HepG2 (cell line): ENCODE data around the gene FGFBP1. TPM values are rescaled to one million over a fixed set of nuclear protein-coding genes. Genes with fewer than 3 reads are reported as not detected.
A peak's percentile ranks its signal among the peaks of the same experiment; 100 is the strongest.

Experiments used
- ATAC-seq: fragments of 200-7000 bp; cut with Tn5 transposase; 3 replicates; pipeline ENCODE4 v1.9.1; 2020; ENCODE audit warnings: mild to moderate bottlenecking, moderate library complexity
- BruUV-seq: library from RNA; stranded (reverse); fragments of 400-500 nt; replicated peaks from 2 replicates; lab custom pipeline; 2021; lab: Mats Ljungman, UMichigan
- CTCF ChIA-PET: fragments of 300-600 bp; formaldehyde crosslinking; extraction: SDS; loops from one replicate; lab custom pipeline; 2021; ENCODE audit warnings: low total read pairs, inconsistent platforms, low intra/inter-chr PET ratio; lab: Yijun Ruan, JAX
- POLR2A ChIA-PET: fragments of 350-600 bp; sonication (Branson Sonifier 250); formaldehyde crosslinking; loops from one replicate; lab custom pipeline; 2020; ENCODE audit warnings: antibody characterized with exemption, inconsistent platforms; lab: Yijun Ruan, JAX
- DNase-seq: peaks from one replicate; pipeline ENCODE4 v3.0.0-alpha.2; 2015; ENCODE audit warnings: low spot score
- FAIRE-seq: peaks from 3 replicates; lab custom pipeline; 2011; peaks lifted over from hg19 to GRCh38; lab: Jason Lieb, UNC
- H2AFZ ChIP-seq: one replicate; pipeline ENCODE4 v1.6.1; 2011; ENCODE audit warnings: low read length, inconsistent platforms
- H3K27ac ChIP-seq: fragments of 300-600 bp; 3 replicates; pipeline ENCODE4 v1.8.0; 2011; ENCODE audit warnings: mixed run types, mild to moderate bottlenecking, mixed read lengths, low read length, inconsistent platforms; ENCODE audit not compliant: insufficient read depth; ENCODE audit errors: extremely low read length
- H3K27me3 ChIP-seq, 2 experiments: fragments of 200-600 bp in 1 of 2; 2 replicates in 1 of 2; 3 replicates in 1 of 2; pipeline versions ENCODE4 v1.6.0 to v1.8.0; 2011; ENCODE audit warnings: low read length in 2 of 2, mild to moderate bottlenecking in 2 of 2, moderate library complexity in 2 of 2, inconsistent platforms in 1 of 2; ENCODE audit not compliant: insufficient read depth in 2 of 2, control insufficient read depth in 1 of 2
- H3K36me3 ChIP-seq, 2 experiments: fragments of 200-600 bp in 1 of 2; replicated peaks in 1 of 2; 2 replicates in 1 of 2; 3 replicates in 1 of 2; pipeline versions ENCODE4 v1.5.1 to v1.8.0; 2011; ENCODE audit warnings: low read length in 2 of 2, inconsistent platforms in 1 of 2; ENCODE audit not compliant: insufficient read depth in 2 of 2, control insufficient read depth in 1 of 2
- H3K4me1 ChIP-seq: 2 replicates; pipeline ENCODE4 v1.5.1; 2012; ENCODE audit warnings: low read length, inconsistent platforms; ENCODE audit not compliant: insufficient read depth
- H3K4me2 ChIP-seq: 2 replicates; pipeline ENCODE4 v1.6.0; 2011; ENCODE audit warnings: low read depth, low read length, inconsistent platforms
- H3K4me3 ChIP-seq, 3 experiments: fragments of 200-600 bp in 1 of 3; sonication (generic), shearing (Covaris generic) in 1 of 3; replicated peaks in 1 of 3; 2 replicates each; pipeline ENCODE4 v1.5.1; 2011 to 2016; ENCODE audit warnings: low read length in 3 of 3, inconsistent platforms in 2 of 3, low read depth in 2 of 3, mild to moderate bottlenecking in 2 of 3, control low read depth in 1 of 3, mixed read lengths in 1 of 3; ENCODE audit not compliant: insufficient read depth in 1 of 3
- H3K79me2 ChIP-seq: one replicate; pipeline ENCODE4 v1.6.1; 2011; ENCODE audit warnings: low read length, inconsistent platforms; ENCODE audit not compliant: insufficient read depth
- H3K9ac ChIP-seq: 2 replicates; pipeline ENCODE4 v1.6.0; 2011; ENCODE audit warnings: mild to moderate bottlenecking, low read depth, low read length, inconsistent platforms; ENCODE audit not compliant: insufficient read depth
- H3K9me3 ChIP-seq: 2 replicates; pipeline ENCODE4 v1.5.1; 2012; ENCODE audit warnings: mild to moderate bottlenecking, low read length
- H4K20me1 ChIP-seq: 2 replicates; pipeline ENCODE4 v1.6.0; 2011; ENCODE audit warnings: inconsistent platforms, mild to moderate bottlenecking, low read length, moderate library complexity; ENCODE audit not compliant: insufficient read depth
- AGO2 ChIP-seq: fragments of 200-400 bp; formaldehyde crosslinking; optimal IDR thresholded peaks from 2 replicates; pipeline ENCODE3; 2017; ENCODE audit warnings: mild to moderate bottlenecking, low read depth, low read length, moderate library complexity
- CREB1 ChIP-seq, 2 experiments: fragments of 450-650 bp in 1 of 2; IDR thresholded peaks; 2 replicates each; pipeline ENCODE4 v1.6.1; 2016 to 2017; ENCODE audit warnings: control low read depth in 1 of 2, mild to moderate bottlenecking in 1 of 2, missing compliant biosample characterization in 1 of 2, missing genetic modification characterization in 1 of 2
- JDP2 ChIP-seq: sonication (generic); formaldehyde crosslinking; IDR thresholded peaks from 2 replicates; pipeline ENCODE4 v1.8.1; 2022; ENCODE audit warnings: missing genetic modification reagents, borderline replicate concordance
- LRRFIP1 ChIP-seq: sonication (generic); formaldehyde crosslinking; conservative IDR thresholded peaks from 2 replicates; pipeline ENCODE4 v1.4.0; 2020; ENCODE audit warnings: missing genetic modification reagents
- MAZ ChIP-seq, 2 experiments: sonication (generic) in 1 of 2; formaldehyde crosslinking in 1 of 2; IDR thresholded peaks; 2 replicates each; pipeline versions ENCODE4 v1.5.0 to v1.6.1; 2012 to 2020; ENCODE audit warnings: low read depth in 2 of 2, mild to moderate bottlenecking in 2 of 2, borderline replicate concordance in 1 of 2, improper control_type of control experiment in 1 of 2, low read length in 1 of 2, missing genetic modification reagents in 1 of 2, moderate library complexity in 1 of 2
- MIER3 ChIP-seq: IDR thresholded peaks from 2 replicates; pipeline ENCODE4 v1.6.1; 2016; ENCODE audit warnings: missing compliant biosample characterization, borderline replicate concordance
- NFRKB ChIP-seq: fragments of 450-650 bp; IDR thresholded peaks from 2 replicates; pipeline ENCODE4 v1.6.1; 2017
- PITX1 ChIP-seq: sonication (generic); formaldehyde crosslinking; IDR thresholded peaks from 2 replicates; pipeline ENCODE4 v1.5.1; 2020; ENCODE audit warnings: mild to moderate bottlenecking, missing genetic modification reagents
- PPARG ChIP-seq: conservative IDR thresholded peaks from 2 replicates; pipeline ENCODE4 v1.6.1; 2016; ENCODE audit warnings: missing biosample characterization, missing genetic modification reagents
- RXRA ChIP-seq: sonication (generic); formaldehyde crosslinking; IDR thresholded peaks from 2 replicates; pipeline ENCODE4 v1.5.1; 2020; ENCODE audit warnings: missing genetic modification reagents
- SPEN ChIP-seq: sonication (generic); formaldehyde crosslinking; IDR thresholded peaks from 2 replicates; pipeline ENCODE4 v1.5.1; 2020; ENCODE audit warnings: low read depth, mild to moderate bottlenecking, missing genetic modification reagents
- TEAD2 ChIP-seq: sonication (generic); formaldehyde crosslinking; IDR thresholded peaks from 2 replicates; pipeline ENCODE4 v1.9.0; 2021; ENCODE audit warnings: missing genetic modification reagents
- TP53 ChIP-seq: sonication (generic); formaldehyde crosslinking; conservative IDR thresholded peaks from 2 replicates; pipeline ENCODE4 v1.4.0; 2020; ENCODE audit warnings: missing genetic modification reagents
- YY1 ChIP-seq: IDR thresholded peaks from 2 replicates; pipeline ENCODE4 v1.6.1; 2011; ENCODE audit warnings: low read length, low read depth, moderate library complexity, mild to moderate bottlenecking; ENCODE audit not compliant: insufficient read depth, insufficient replicate concordance
- ZMYM3 ChIP-seq: sonication (generic); formaldehyde crosslinking; IDR thresholded peaks from 2 replicates; pipeline ENCODE4 v1.5.1; 2020; ENCODE audit warnings: mild to moderate bottlenecking, missing genetic modification reagents
- ZNF17 ChIP-seq: sonication (generic); formaldehyde crosslinking; IDR thresholded peaks from 2 replicates; pipeline ENCODE4 v1.5.0; 2020; ENCODE audit warnings: mild to moderate bottlenecking, missing genetic modification reagents
- ZNF263 ChIP-seq: sonication (generic); formaldehyde crosslinking; IDR thresholded peaks from 2 replicates; pipeline ENCODE4 v1.4.0; 2020; ENCODE audit warnings: missing genetic modification reagents
- ZSCAN22 ChIP-seq: sonication (generic); formaldehyde crosslinking; IDR thresholded peaks from 2 replicates; pipeline ENCODE4 v1.4.0; 2020; ENCODE audit warnings: mild to moderate bottlenecking, missing genetic modification reagents
- WGBS: methylation state at CpG from one replicate; pipeline ENCODE4 v1.1.6; 2017; ENCODE audit warnings: low lambda C conversion rate; 5-methylcytosine and 5-hydroxymethylcytosine counted together
- in situ Hi-C: cut with HindIII; loops from 2 replicates; pipeline ENCODE4 v1.10.0; 2017; ENCODE audit warnings: low pct_unique_long_range_greater_than_20kb; ENCODE audit not compliant: extremely low pct_ligation_motif_present
- intact Hi-C: fragments of 100-400 bp; cut with micrococcal nuclease; formaldehyde crosslinking; loops from one replicate; pipeline ENCODE4 v1.10.0; 2022; ENCODE audit not compliant: unreplicated experiment
- polyA plus RNA-seq, 8 experiments: library from polyadenylated mRNA; depleted of rRNA in 3 of 8; stranded (reverse) in 7 of 8; unstranded in 1 of 8; fragments of >200 nt; fragmentation: Illumina TruSeq in 4 of 8; extraction: Trizol in 4 of 8; gene quantifications; 2 replicates each; pipeline versions ENCODE4 v1.2.1 to v1.2.3, GENCODE V29; 2011 to 2016; ENCODE audit warnings: low read depth in 4 of 8, missing spikeins in 1 of 8, mixed read lengths in 1 of 8; ENCODE audit not compliant: insufficient read depth in 1 of 8
- total RNA-seq, 5 experiments: library from RNA; depleted of rRNA; stranded (reverse); fragments of >200 nt; fragmentation: Illumina TruSeq; extraction: Trizol; gene quantifications; 2 replicates each; pipeline ENCODE4 v1.2.3, GENCODE V29; 2016; ENCODE audit warnings: low read depth in 1 of 5
- TF ChIP-seq, protein P1 (sequence below): sonication (generic); formaldehyde crosslinking; IDR thresholded peaks from 2 replicates; pipeline ENCODE4 v1.4.0; 2020; ENCODE audit warnings: missing genetic modification reagents

The FGFBP1 gene
- total and polyA plus RNA-seq, 2 of the 13 experiments (the other 11 are each of a cell fraction or from before 2014, with no cell fraction given) = not detected

DNA sequence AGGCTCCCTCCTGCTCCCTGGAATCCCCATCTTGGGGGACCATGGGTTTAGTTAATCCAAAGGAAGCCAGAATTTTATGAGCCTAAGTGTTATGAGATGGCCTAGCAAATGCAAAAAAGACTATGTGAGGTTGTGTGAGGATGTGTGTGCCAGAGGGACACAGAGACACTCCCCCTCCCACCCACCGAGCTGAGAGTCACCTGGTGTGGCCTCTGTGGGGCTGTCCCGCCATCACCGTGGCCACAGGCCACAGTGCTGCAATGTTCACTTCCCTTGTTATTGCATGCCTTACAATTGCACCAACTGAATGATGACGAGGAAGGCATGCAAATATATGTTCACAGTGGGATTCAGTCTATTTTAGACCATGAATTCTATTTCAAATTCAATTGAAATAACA, 25.0 kb upstream of the FGFBP1 start:
- no peak overlapping the region for H3K9ac ChIP-seq
- BruUV-seq = no TSS peak
- POLR2A ChIA-PET = no interaction called here
- no peak overlapping the region for H3K4me3 ChIP-seq
- no peaks in the 10 kb centered on the region for H3K79me2 ChIP-seq
- DNase-seq (no peak), ATAC-seq (peak; percentile 21; the same call in 2 of the 3 replicates), FAIRE-seq (no peak)
- peaks cover 6% of the 10 kb centered on the region; the same call in 1 of the 2 replicates for H3K4me1 ChIP-seq
- H2AFZ ChIP-seq = no peak overlapping the region
- no peaks in the 10 kb centered on the region for H4K20me1 ChIP-seq
- intact Hi-C loops (loop anchor here (1.0 kb wide), 1 partner anchor 38 kb away; no protein-coding TSS in a partner anchor), in situ Hi-C loops (loop anchor here (5.0 kb wide), 2 partner anchors 39 to 486 kb away; no protein-coding TSS in a partner anchor)
- H3K36me3 ChIP-seq = no peaks in the 10 kb centered on the region
- peaks cover 0 to 14% of the 10 kb centered on the region in 2 experiments; a peak in 2 of 5 replicates for H3K27me3 ChIP-seq
- no peak for TF ChIP-seq PITX1 (CRISPR knock-in tag)
- TF ChIP-seq MAZ (IDR thresholded peaks at IDR 0.05; ENCODE audit: borderline replicate concordance, low read depth, low read length) = no peak
- TF ChIP-seq MAZ (CRISPR knock-in tag; IDR thresholded peaks at IDR 0.05; ENCODE audit: low read depth) = no peak
- no peak for TF ChIP-seq YY1
- no peak for TF ChIP-seq NFRKB
- TF ChIP-seq CREB1 (IDR thresholded peaks at IDR 0.05) = no peak
- no peak for TF ChIP-seq CREB1 (CRISPR knock-in tag; IDR thresholded peaks at IDR 0.05)
- TF ChIP-seq SPEN (CRISPR knock-in tag) = no peak
- TF ChIP-seq ZMYM3 = no peak
- TF ChIP-seq LRRFIP1 (CRISPR knock-in tag) = no peak
- TF ChIP-seq MIER3 (CRISPR knock-in tag) = no peak
- no peak for TF ChIP-seq TEAD2 (CRISPR knock-in tag)
- no peak for TF ChIP-seq JDP2 (CRISPR knock-in tag)
- TF ChIP-seq ZNF263 = no peak
- TF ChIP-seq, protein P1, sequence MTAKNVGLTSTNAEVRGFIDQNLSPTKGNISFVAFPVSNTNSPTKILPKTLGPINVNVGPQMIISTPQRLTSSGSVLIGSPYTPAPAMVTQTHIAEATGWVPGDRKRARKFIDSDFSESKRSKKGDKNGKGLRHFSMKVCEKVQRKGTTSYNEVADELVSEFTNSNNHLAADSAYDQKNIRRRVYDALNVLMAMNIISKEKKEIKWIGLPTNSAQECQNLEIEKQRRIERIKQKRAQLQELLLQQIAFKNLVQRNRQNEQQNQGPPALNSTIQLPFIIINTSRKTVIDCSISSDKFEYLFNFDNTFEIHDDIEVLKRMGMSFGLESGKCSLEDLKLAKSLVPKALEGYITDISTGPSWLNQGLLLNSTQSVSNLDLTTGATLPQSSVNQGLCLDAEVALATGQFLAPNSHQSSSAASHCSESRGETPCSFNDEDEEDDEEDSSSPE (CRISPR knock-in tag) = no peak
- TF ChIP-seq RXRA (CRISPR knock-in tag) = no peak
- TF ChIP-seq PPARG = no peak
- TF ChIP-seq AGO2 = no peak
- TF ChIP-seq ZNF17 (CRISPR knock-in tag) = no peak
- no peak for TF ChIP-seq TP53 (CRISPR knock-in tag)
- TF ChIP-seq ZSCAN22 (CRISPR knock-in tag) = no peak
- CTCF ChIA-PET = interaction anchor here (1.1 to 1.8 kb wide), 2 partner anchors 38 to 301 kb away, joined by 3 to 8 read pairs; no protein-coding TSS in a partner anchor
- H3K27ac ChIP-seq = no peak overlapping the region
- H3K9me3 ChIP-seq = no peaks in the 10 kb centered on the region
- 21% methylated on average over 3 of the region's 4 CpGs for WGBS
- H3K4me2 ChIP-seq = peak overlapping the region; percentile 46; the same call in 1 of the 2 replicates
